Heart left ventricle (tissue), 16 donors: ENCODE data around the gene DNM1L. TPM values are rescaled to one million over a fixed set of nuclear protein-coding genes. Genes with fewer than 3 reads are reported as not detected.
A peak's percentile ranks its signal among the peaks of the same experiment; 100 is the strongest.

Experiments used
- ATAC-seq, 4 donors: fragments of 200-7000 bp; cut with Tn5 transposase; one replicate each; pipeline ENCODE4 v1.9.1; 2020 to 2022; ENCODE audit warnings: moderate library complexity in 4 of 4, mild to moderate bottlenecking in 3 of 4, moderate number of reproducible peaks in 1 of 4
- DNase-seq, 5 donors: peaks; one replicate each; pipeline ENCODE4 v3.0.0-alpha.2; 2020
- H3K27ac ChIP-seq, 12 donors: fragments of 200-600 bp; sonication (generic) in 4 of 12; one replicate each; pipeline versions ENCODE4 v1.5.0 to v1.8.0; 2016 to 2022; ENCODE audit warnings: mild to moderate bottlenecking in 2 of 12
- H3K27me3 ChIP-seq, 9 donors: fragments of 200-600 bp; sonication (generic) in 2 of 9; one replicate each; pipeline versions ENCODE4 v1.5.1 to v1.8.0; 2016 to 2022; ENCODE audit warnings: mild to moderate bottlenecking in 3 of 9
- H3K36me3 ChIP-seq, 9 donors: fragments of 200-600 bp; sonication (generic) in 2 of 9; one replicate each; pipeline versions ENCODE4 v1.5.0 to v1.8.0; 2018 to 2022; ENCODE audit warnings: mild to moderate bottlenecking in 2 of 9
- H3K4me1 ChIP-seq, 12 donors: fragments of 200-600 bp; sonication (generic) in 4 of 12; one replicate each; pipeline versions ENCODE4 v1.5.0 to v1.8.0; 2016 to 2022; ENCODE audit warnings: mild to moderate bottlenecking in 3 of 12
- H3K4me3 ChIP-seq, 12 donors: fragments of 200-600 bp; sonication (generic) in 4 of 12; one replicate each; pipeline versions ENCODE4 v1.5.0 to v1.8.0; 2017 to 2022; ENCODE audit warnings: mild to moderate bottlenecking in 9 of 12, moderate library complexity in 4 of 12
- H3K9me3 ChIP-seq, 12 donors: fragments of 200-600 bp; sonication (generic) in 4 of 12; one replicate each; pipeline versions ENCODE4 v1.5.0 to v1.8.0; 2016 to 2022; ENCODE audit warnings: mild to moderate bottlenecking in 1 of 12
- CTCF ChIP-seq, 12 donors: fragments of 200-600 bp; sonication (generic) in 4 of 12; IDR thresholded peaks; one replicate each; pipeline versions ENCODE4 v1.5.0 to v1.8.0; 2018 to 2022; ENCODE audit warnings: antibody characterized with exemption in 12 of 12, mild to moderate bottlenecking in 5 of 12
- POLR2A ChIP-seq, 2 donors: fragments of 450-650 bp; IDR thresholded peaks; one replicate each; pipeline ENCODE4 v1.6.1; 2017; ENCODE audit warnings: antibody characterized with exemption in 2 of 2, mild to moderate bottlenecking in 2 of 2, moderate library complexity in 2 of 2
- WGBS, 4 donors: extraction: QIAGEN DNeasy Blood & Tissue Kit in 2 of 4; methylation state at CpG; one replicate each; pipeline versions ENCODE4 v1.1.5 to v1.1.7; 2013 to 2018; 5-methylcytosine and 5-hydroxymethylcytosine counted together
- intact Hi-C, 10 donors: fragments of 100-400 bp; cut with DNase I; formaldehyde crosslinking; loops; one replicate each; pipeline versions ENCODE4 v1.11.1 to v1.14.2; 2022
- polyA plus RNA-seq, 2 donors: library from polyadenylated mRNA; stranded (reverse); fragments of 200-250 nt; gene quantifications; one replicate each; pipeline ENCODE4 v1.2.3, GENCODE V29; 2013
- total RNA-seq, 9 donors: library from RNA; depleted of rRNA in 2 of 9; stranded (reverse); fragments of >200 nt in 2 of 9; fragmentation: NEBNext Ultra II Directional in 3 of 9; extraction: Animal tissue kit (Norgen Biotek cat#: 25700) in 3 of 9; gene quantifications; one replicate each; pipeline versions ENCODE4 v1.1.0 to v1.2.4, GENCODE V29; 2016 to 2023
- donor health status: ischemic (EF 13 %, LVEDD 7.1; RV severe dilation, severe dysfunction).
- donor health status: healthy with polysubstance abuse.
- donor health status: DM: no; HTN: yes; CAD: no.
- donor health status: DM: no; HTN: no; CAD: no.
- donor health status: ischemic (EF 25% LVEDD 6.9; RV normal size, moderate dysfunction).
- donor health status: ischemic (EF 25% LVEDD 5.7; RV mildly dilated, moderate dysfunction).
- donor health status: healthy.
- donor health status: DM: yes; HTN: yes; CAD: no.
- donor health status: ischemic (EF 35%, LVEDD 5.7; RV mildly dilated, moderate dysfunction).
- donor health status: nonischemic (EF 11% LVEDD 7.7; RV severe dilation, severe dysfunction).
- donor health status: DM: yes; HTN: yes; CAD: no.
- donor health status: PGD.
- donor health status: ischemic (EF 29% LVEDD 5.4; RV normal size, mild dysfunction).
- donor health status: nonischemic (EF 23%, LVEDD 6.1; RV moderate dilation, normal function).

DNM1L gene
- total and polyA plus RNA-seq, 11 donors, result 37.8 to 71.1 (median 55.0) TPM

- peaks cover 0 to 26% (median 24%) of the 10 kb centered on the region in 9 donors for H3K36me3 ChIP-seq
- intact Hi-C loops, result loop anchor here (1.0 to 10.0 kb wide), 9 partner anchors 161 to 1266 kb away; partner anchors contain the start of gene ALG10 (in 7 of the 10)
- 33 to 39% (median 37%) methylated on average over 8 of the region's 8 CpGs for WGBS, 4 donors
- H3K9me3 ChIP-seq, result no peaks in the 10 kb centered on the region
- DNase-seq (no peak), ATAC-seq (no peak)
- peaks cover 5 to 28% (median 16%) of the 10 kb centered on the region in 12 donors for H3K4me1 ChIP-seq
- H3K27me3 ChIP-seq, result no peaks in the 10 kb centered on the region
- H3K4me3 ChIP-seq, result peak overlapping the region in 9 of 12 donors; percentile 71 to 98 (median 85)
- no peak for TF ChIP-seq POLR2A (IDR thresholded peaks at IDR 0.05)
- TF ChIP-seq CTCF (IDR thresholded peaks at IDR 0.05), result no peak
- peak overlapping the region in 6 of 12 donors; percentile 86 to 95 (median 94) for H3K27ac ChIP-seq
Observed at GRCh38 chr12:32756476-32757066, 77.5 kb downstream of the DNM1L start.

- peaks cover 0 to 21% (median 18%) of the 10 kb centered on the region in 9 donors for H3K36me3 ChIP-seq
- no peaks in the 10 kb centered on the region for H3K9me3 ChIP-seq
- 91 to 93% (median 92%) methylated on average over 3 of the region's 3 CpGs for WGBS, 4 donors
- no peak for TF ChIP-seq CTCF (IDR thresholded peaks at IDR 0.05)
- no peak for TF ChIP-seq POLR2A (IDR thresholded peaks at IDR 0.05)
- no peak overlapping the region for H3K27ac ChIP-seq
- no peak for DNase-seq
- H3K4me1 ChIP-seq, result peaks cover 5 to 28% (median 16%) of the 10 kb centered on the region in 12 donors
- H3K27me3 ChIP-seq, result peaks cover 0 to 3% (median 0%) of the 10 kb centered on the region in 9 donors
- ATAC-seq, result no peak
- H3K4me3 ChIP-seq, result no peak overlapping the region
- intact Hi-C loops, result loop anchor here (2.0 to 10.0 kb wide), 7 partner anchors 160 to 1266 kb away; partner anchors contain the start of gene ALG10 (in 7 of the 10)
Observed at GRCh38 chr12:32757157-32757556, 78.1 kb downstream of the DNM1L start.

- peaks cover 0 to 3% (median 0%) of the 10 kb centered on the region in 9 donors for H3K27me3 ChIP-seq
- no peaks in the 10 kb centered on the region for H3K9me3 ChIP-seq
- WGBS, 4 donors, result 55 to 76% (median 62%) methylated on average over 1 of the region's 1 CpG
- TF ChIP-seq CTCF (IDR thresholded peaks at IDR 0.05) (no peak), POLR2A (IDR thresholded peaks at IDR 0.05) (no peak)
- ATAC-seq (no peak), DNase-seq (no peak)
- H3K36me3 ChIP-seq, result no peaks in the 10 kb centered on the region
- no peak overlapping the region for H3K27ac ChIP-seq
- H3K4me3 ChIP-seq, result no peak overlapping the region
- intact Hi-C loops, result no loop called here
- peaks cover 0 to under 1% (median 0%) of the 10 kb centered on the region in 12 donors for H3K4me1 ChIP-seq
Observed at GRCh38 chr12:32761716-32762115, 82.6 kb downstream of the DNM1L start.

DNA sequence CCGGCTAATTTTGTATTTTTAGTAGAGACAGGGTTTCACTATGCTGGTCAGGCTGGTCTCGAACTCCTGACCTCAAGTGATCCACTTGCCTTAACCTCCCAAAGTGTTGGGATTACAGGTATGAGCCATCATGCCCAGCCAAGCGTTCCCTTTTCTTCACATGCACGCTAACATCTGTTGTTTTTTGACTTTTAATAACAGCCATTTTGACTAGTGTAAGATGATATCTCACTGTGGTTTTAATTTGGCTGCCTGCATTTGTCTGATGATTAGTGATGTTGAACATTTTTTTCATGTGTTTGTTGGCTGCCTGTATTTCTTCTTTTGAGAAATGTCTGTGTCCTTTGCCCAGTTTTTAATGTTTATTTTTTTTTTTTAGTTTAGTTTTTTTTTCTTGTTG lies 86.8 kb downstream of the DNM1L start:
- no peaks in the 10 kb centered on the region for H3K36me3 ChIP-seq
- no peaks in the 10 kb centered on the region for H3K4me1 ChIP-seq
- no peak for ATAC-seq
- WGBS, 4 donors, result 77 to 81% (median 81%) methylated on average over 4 of the region's 4 CpGs
- no peak for DNase-seq
- peaks cover 0 to 6% (median 0%) of the 10 kb centered on the region in 9 donors for H3K27me3 ChIP-seq
- H3K4me3 ChIP-seq, result no peak overlapping the region
- H3K9me3 ChIP-seq, result no peaks in the 10 kb centered on the region
- intact Hi-C loops, result no loop called here
- TF ChIP-seq CTCF (IDR thresholded peaks at IDR 0.05), result no peak
- TF ChIP-seq POLR2A (IDR thresholded peaks at IDR 0.05), result no peak
- H3K27ac ChIP-seq, result no peak overlapping the region
